Measurements from ENCODE around the gene PKHD1.
A peak's percentile ranks its signal among the peaks of the same experiment; 100 is the strongest.
"Not testable (repeated sequence)": the region's sequence is repeated elsewhere in the genome, so short reads cannot be mapped to it uniquely, and the experiment has no call there.

PKHD1 gene

GRCh38 chr6:51855310-51856082 is 231.9 kb downstream of the PKHD1 start:
- Histone ChIP-seq H3K9me3 (ENCODE audit: control insufficient read depth, insufficient read depth, low read length) (no peaks in the 10 kb centered on the region), H3K9ac (ENCODE audit: low read depth, low read length) (no peak overlapping the region), H3K4me3 (ENCODE audit: low read depth, low read length) (no peak overlapping the region), H3K27me3 (ENCODE audit: control insufficient read depth, insufficient read depth, low read length) (no peaks in the 10 kb centered on the region), H3K4me1 (ENCODE audit: control insufficient read depth, insufficient read depth, low read length) (peaks cover 11% of the 10 kb centered on the region), H3K27ac (ENCODE audit: low read depth, low read length) (no peak overlapping the region), H3K36me3 (ENCODE audit: control insufficient read depth, insufficient read depth, low read length) (no peaks in the 10 kb centered on the region)

- Histone ChIP-seq H3K27me3 (ENCODE audit: control insufficient read depth, insufficient read depth, low read length) (no peaks in the 10 kb centered on the region), H3K9me3 (ENCODE audit: control insufficient read depth, insufficient read depth, low read length) (no peaks in the 10 kb centered on the region), H3K4me3 (ENCODE audit: low read depth, low read length) (no peak overlapping the region), H3K4me1 (ENCODE audit: control insufficient read depth, insufficient read depth, low read length) (peaks cover 11% of the 10 kb centered on the region), H3K27ac (ENCODE audit: low read depth, low read length) (no peak overlapping the region), H3K36me3 (ENCODE audit: control insufficient read depth, insufficient read depth, low read length) (no peaks in the 10 kb centered on the region), H3K9ac (ENCODE audit: low read depth, low read length) (no peak overlapping the region)
These were observed 232.5 kb downstream of the PKHD1 start for GRCh38 chr6:51854876-51855275.

- no peaks in the 10 kb centered on the region for H3K9me3 ChIP-seq (ENCODE audit: control insufficient read depth, insufficient read depth, low read length)
- no peak overlapping the region for H3K4me3 ChIP-seq (ENCODE audit: low read depth, low read length)
- H3K4me1 ChIP-seq (ENCODE audit: control insufficient read depth, insufficient read depth, low read length) = peaks cover 11% of the 10 kb centered on the region
- no peak overlapping the region for H3K27ac ChIP-seq (ENCODE audit: low read depth, low read length)
- H3K27me3 ChIP-seq (ENCODE audit: control insufficient read depth, insufficient read depth, low read length) = no peaks in the 10 kb centered on the region
- H3K36me3 ChIP-seq (ENCODE audit: control insufficient read depth, insufficient read depth, low read length) = no peaks in the 10 kb centered on the region
- H3K9ac ChIP-seq (ENCODE audit: low read depth, low read length) = no peak overlapping the region
These were observed 233.1 kb downstream of the PKHD1 start for GRCh38 chr6:51854347-51854746.

GRCh38 chr6:51853109-51853508 is 234.3 kb downstream of the PKHD1 start:
- H3K9ac ChIP-seq (ENCODE audit: low read depth, low read length); H3K4me3 ChIP-seq (ENCODE audit: low read depth, low read length): not testable (repeated sequence)

DNA sequence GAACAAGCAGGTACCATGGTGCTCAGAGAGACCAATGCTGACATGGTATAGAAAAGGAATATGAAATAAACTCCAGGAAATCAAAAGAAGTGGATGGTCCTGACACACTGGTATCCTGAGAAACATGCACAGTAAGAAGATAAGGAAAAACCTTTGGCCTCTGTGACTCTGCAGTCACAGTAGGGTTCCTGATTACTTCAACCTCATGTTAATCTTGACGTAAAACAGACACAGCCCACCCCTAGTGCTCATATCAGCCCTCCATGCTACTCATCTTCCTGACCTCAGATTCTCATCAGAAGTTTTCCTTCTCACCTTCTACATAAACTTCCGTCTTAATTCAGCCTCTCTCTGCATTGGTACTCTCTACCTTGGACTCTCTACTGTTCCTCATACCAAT is 240.9 kb downstream of the PKHD1 start:
- Histone ChIP-seq H3K27me3 (ENCODE audit: control insufficient read depth, insufficient read depth, low read length) (no peaks in the 10 kb centered on the region), H3K9me3 (ENCODE audit: control insufficient read depth, insufficient read depth, low read length) (no peaks in the 10 kb centered on the region), H3K36me3 (ENCODE audit: control insufficient read depth, insufficient read depth, low read length) (no peaks in the 10 kb centered on the region), H3K4me1 (ENCODE audit: control insufficient read depth, insufficient read depth, low read length) (peaks cover 20% of the 10 kb centered on the region; the same call in 1 of the 2 replicates), H3K9ac (ENCODE audit: low read depth, low read length) (no peak overlapping the region), H3K4me3 (ENCODE audit: low read depth, low read length) (no peak overlapping the region), H3K27ac (ENCODE audit: low read depth, low read length) (peak overlapping the region; percentile 62)

More at GRCh38 chr6:51853109-51853508, 234.3 kb downstream of the PKHD1 start:
- H3K27me3 ChIP-seq (ENCODE audit: control insufficient read depth, insufficient read depth, low read length); H3K36me3 ChIP-seq (ENCODE audit: control insufficient read depth, insufficient read depth, low read length); H3K9me3 ChIP-seq (ENCODE audit: control insufficient read depth, insufficient read depth, low read length); H3K27ac ChIP-seq (ENCODE audit: low read depth, low read length): not testable (repeated sequence)
- H3K4me1 ChIP-seq (ENCODE audit: control insufficient read depth, insufficient read depth, low read length) = peaks cover 11% of the 10 kb centered on the region

DNA sequence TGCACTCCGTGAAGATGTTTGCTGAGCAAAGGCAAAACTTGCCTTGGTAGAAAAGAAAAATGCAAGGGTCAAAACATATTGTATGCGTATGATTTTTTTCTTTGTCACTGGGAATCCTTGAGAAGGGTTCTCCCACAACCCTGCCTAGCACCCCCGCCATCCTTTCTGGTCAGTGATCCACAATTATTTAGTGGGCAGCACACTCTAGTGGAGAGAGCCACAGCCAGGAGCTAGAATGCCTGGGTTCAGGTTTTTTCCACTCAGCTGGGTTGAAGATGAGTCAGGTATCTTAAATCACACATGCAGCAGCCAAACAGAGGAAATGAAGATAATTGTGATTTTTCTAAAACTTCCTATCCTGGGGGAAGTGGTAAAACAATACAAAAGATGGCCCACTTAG is 243.1 kb downstream of the PKHD1 start:
- no peak overlapping the region for H3K4me3 ChIP-seq (ENCODE audit: low read depth, low read length)
- no peaks in the 10 kb centered on the region for H3K9me3 ChIP-seq (ENCODE audit: control insufficient read depth, insufficient read depth, low read length)
- H3K4me1 ChIP-seq (ENCODE audit: control insufficient read depth, insufficient read depth, low read length) = peaks cover 20% of the 10 kb centered on the region; the same call in 1 of the 2 replicates
- H3K36me3 ChIP-seq (ENCODE audit: control insufficient read depth, insufficient read depth, low read length) = no peaks in the 10 kb centered on the region
- H3K27me3 ChIP-seq (ENCODE audit: control insufficient read depth, insufficient read depth, low read length) = no peaks in the 10 kb centered on the region
- no peak overlapping the region for H3K9ac ChIP-seq (ENCODE audit: low read depth, low read length)
- no peak overlapping the region for H3K27ac ChIP-seq (ENCODE audit: low read depth, low read length)

DNA sequence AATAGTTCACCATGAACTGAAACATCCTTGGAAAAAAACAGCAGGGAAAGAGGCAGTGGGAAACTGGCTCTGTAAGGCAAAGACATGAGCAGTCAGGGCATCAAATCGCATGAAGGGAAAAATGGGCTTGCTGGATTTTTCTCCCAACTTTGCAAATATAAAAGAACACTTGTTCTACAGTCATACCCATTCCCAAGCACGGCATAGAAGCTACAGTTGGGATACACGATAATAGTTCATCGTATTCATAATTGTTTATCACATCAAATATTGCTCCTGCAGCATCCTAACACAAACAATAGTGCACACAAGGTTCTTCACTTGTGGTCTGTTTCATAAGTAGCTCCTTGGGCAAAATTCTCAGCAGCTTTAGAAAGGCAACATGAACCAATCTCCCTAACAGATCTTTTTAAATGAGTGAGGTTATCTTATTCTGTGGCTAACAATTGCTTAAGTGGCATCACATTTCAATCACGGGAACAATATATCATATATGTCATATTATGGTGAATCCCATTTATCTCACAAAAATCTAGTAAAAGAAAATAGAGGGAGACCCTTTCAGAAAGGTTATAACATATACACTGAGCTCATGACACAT is 243.9 kb downstream of the PKHD1 start:
- no peak overlapping the region for H3K4me3 ChIP-seq (ENCODE audit: low read depth, low read length)
- H3K9ac ChIP-seq (ENCODE audit: low read depth, low read length) = no peak overlapping the region
- H3K36me3 ChIP-seq (ENCODE audit: control insufficient read depth, insufficient read depth, low read length) = no peaks in the 10 kb centered on the region
- peak overlapping the region; percentile 21 for H3K27ac ChIP-seq (ENCODE audit: low read depth, low read length)
- no peaks in the 10 kb centered on the region for H3K9me3 ChIP-seq (ENCODE audit: control insufficient read depth, insufficient read depth, low read length)
- H3K4me1 ChIP-seq (ENCODE audit: control insufficient read depth, insufficient read depth, low read length) = peaks cover 20% of the 10 kb centered on the region; the same call in 1 of the 2 replicates
- no peaks in the 10 kb centered on the region for H3K27me3 ChIP-seq (ENCODE audit: control insufficient read depth, insufficient read depth, low read length)

DNA sequence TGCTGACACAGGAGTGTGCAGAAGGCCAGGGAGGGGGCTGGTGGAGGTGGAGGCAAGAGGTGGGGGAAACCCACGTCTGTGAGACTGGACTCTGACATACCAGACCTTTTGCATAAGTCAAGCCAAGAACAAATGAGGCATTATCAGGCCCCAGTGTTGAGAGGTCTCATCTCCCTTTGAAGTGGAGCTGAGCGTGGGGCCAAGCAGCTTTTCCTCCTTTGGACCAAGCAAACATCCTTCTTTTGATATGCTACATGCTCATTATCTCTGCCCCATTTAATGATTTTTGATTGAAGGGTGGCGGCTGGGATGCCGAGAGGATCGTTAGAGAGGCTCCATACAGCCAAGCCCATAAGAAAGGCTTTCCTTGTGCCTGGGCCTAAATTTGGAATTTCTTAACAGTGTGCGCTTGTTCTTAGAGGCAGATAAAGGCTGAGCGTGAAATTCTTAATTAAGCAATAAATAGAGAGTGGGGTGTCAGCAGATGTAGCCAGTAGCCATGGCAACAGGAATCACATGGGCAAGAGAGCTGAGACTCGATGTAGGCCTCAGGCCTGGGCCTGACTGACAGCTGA is 244.5 kb downstream of the PKHD1 start:
- H3K9me3 ChIP-seq (ENCODE audit: control insufficient read depth, insufficient read depth, low read length) = no peaks in the 10 kb centered on the region
- H3K27ac ChIP-seq (ENCODE audit: low read depth, low read length) = peak overlapping the region; percentile 21
- H3K36me3 ChIP-seq (ENCODE audit: control insufficient read depth, insufficient read depth, low read length) = no peaks in the 10 kb centered on the region
- H3K4me1 ChIP-seq (ENCODE audit: control insufficient read depth, insufficient read depth, low read length) = peaks cover 20% of the 10 kb centered on the region; the same call in 1 of the 2 replicates
- H3K27me3 ChIP-seq (ENCODE audit: control insufficient read depth, insufficient read depth, low read length) = no peaks in the 10 kb centered on the region
- no peak overlapping the region for H3K9ac ChIP-seq (ENCODE audit: low read depth, low read length)
- no peak overlapping the region for H3K4me3 ChIP-seq (ENCODE audit: low read depth, low read length)

DNA sequence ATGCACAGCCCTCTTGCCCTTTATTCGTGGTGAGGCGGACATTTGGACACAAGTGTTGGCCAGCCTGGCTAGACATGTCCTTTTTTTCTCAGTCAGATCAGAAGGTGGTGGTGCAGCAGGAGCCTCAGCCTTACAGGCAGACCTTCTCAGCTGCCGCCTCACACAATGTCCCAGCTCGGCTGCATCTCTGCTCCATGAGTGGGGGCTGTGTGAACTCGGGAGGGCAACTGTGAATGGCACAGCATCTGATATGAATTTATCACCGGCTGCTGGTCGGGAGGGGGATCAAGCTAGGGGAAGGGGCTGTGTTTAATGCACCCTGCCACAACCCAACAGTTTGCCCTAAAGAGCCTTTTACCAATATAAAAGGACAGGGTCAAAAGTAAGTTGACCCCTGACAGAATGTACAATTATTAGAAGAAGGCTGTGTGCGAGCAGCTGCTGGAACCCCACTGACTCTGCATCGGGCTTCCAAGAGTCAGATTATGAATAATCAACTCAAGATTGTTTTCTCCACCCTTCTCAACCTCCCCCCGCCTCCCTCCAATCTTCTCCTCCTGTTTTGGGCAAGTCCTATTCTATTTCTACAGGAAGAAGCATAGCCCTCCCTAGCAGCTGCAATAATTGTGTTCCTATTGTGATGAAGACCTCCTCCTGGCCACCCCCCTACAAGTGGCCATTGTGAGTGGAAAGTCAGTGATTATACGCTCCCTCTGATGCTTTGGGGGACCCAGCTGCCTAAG is 245.2 kb downstream of the PKHD1 start:
- Histone ChIP-seq H3K4me1 (ENCODE audit: control insufficient read depth, insufficient read depth, low read length) (peaks cover 20% of the 10 kb centered on the region; the same call in 1 of the 2 replicates), H3K27me3 (ENCODE audit: control insufficient read depth, insufficient read depth, low read length) (no peaks in the 10 kb centered on the region), H3K4me3 (ENCODE audit: low read depth, low read length) (no peak overlapping the region), H3K36me3 (ENCODE audit: control insufficient read depth, insufficient read depth, low read length) (no peaks in the 10 kb centered on the region), H3K27ac (ENCODE audit: low read depth, low read length) (peak overlapping the region; percentile 70), H3K9me3 (ENCODE audit: control insufficient read depth, insufficient read depth, low read length) (no peaks in the 10 kb centered on the region), H3K9ac (ENCODE audit: low read depth, low read length) (no peak overlapping the region)

DNA sequence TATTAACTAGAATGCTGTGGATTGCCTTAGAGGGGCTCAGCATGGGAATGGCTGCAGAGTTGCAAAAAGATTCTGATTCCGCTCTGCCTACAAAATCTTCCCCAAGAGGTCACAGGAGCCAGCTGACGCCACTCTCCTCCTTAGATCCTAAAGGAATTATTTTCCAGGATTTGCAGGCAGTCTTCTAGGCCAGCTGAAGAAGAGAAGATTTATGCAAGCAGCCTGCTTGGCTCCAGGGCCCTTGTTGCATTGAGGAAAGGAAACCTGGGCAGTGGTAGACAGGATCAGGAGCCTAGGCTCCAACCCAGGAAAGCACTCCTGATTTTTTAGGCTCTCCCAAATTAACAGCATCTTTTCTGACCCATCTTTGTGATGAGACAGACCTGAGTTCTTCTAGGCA is 245.8 kb downstream of the PKHD1 start:
- no peak overlapping the region for H3K4me3 ChIP-seq (ENCODE audit: low read depth, low read length)
- no peak overlapping the region for H3K9ac ChIP-seq (ENCODE audit: low read depth, low read length)
- H3K27ac ChIP-seq (ENCODE audit: low read depth, low read length) = peak overlapping the region; percentile 70
- no peaks in the 10 kb centered on the region for H3K36me3 ChIP-seq (ENCODE audit: control insufficient read depth, insufficient read depth, low read length)
- no peaks in the 10 kb centered on the region for H3K9me3 ChIP-seq (ENCODE audit: control insufficient read depth, insufficient read depth, low read length)
- H3K27me3 ChIP-seq (ENCODE audit: control insufficient read depth, insufficient read depth, low read length) = no peaks in the 10 kb centered on the region
- H3K4me1 ChIP-seq (ENCODE audit: control insufficient read depth, insufficient read depth, low read length) = peaks cover 20% of the 10 kb centered on the region; the same call in 1 of the 2 replicates

All from HUES48 (cell line).